Brain microvascular endothelial cell (primary cell): ENCODE data around the gene AACS.

ENCODE experiments used
- DNase-seq: peaks from one replicate; pipeline ENCODE4 v3.0.0-alpha.2; 2020
- H3K27ac ChIP-seq: fragments of 250-450 bp; sonication (Bioruptor Pico); 2 replicates; pipeline ENCODE4 v1.5.1; 2020; ENCODE audit warnings: mild to moderate bottlenecking, moderate library complexity
- H3K27me3 ChIP-seq: fragments of 250-450 bp; sonication (Bioruptor Pico); replicated peaks from 2 replicates; pipeline ENCODE4 v1.5.1; 2020; ENCODE audit warnings: mild to moderate bottlenecking
- H3K36me3 ChIP-seq: fragments of 250-450 bp; sonication (Bioruptor Pico); replicated peaks from 2 replicates; pipeline ENCODE4 v1.5.1; 2020; ENCODE audit warnings: mild to moderate bottlenecking
- H3K4me3 ChIP-seq: 2 replicates; pipeline ENCODE4 v1.5.1; 2011; ENCODE audit warnings: low read depth, mild to moderate bottlenecking, control low read depth, low read length, moderate library complexity
- in situ Hi-C: cut with HindIII; loops from 2 replicates; pipeline ENCODE4 v1.10.0; 2017; ENCODE audit warnings: low sequenced_read_pairs, low pct_ligation_motif_present
- TF ChIP-seq, protein P1 (sequence below): IDR thresholded peaks from 2 replicates; pipeline ENCODE4 v1.5.1; 2011; ENCODE audit warnings: low read depth, mild to moderate bottlenecking, moderate library complexity, low read length, control low read depth, inconsistent platforms; ENCODE audit errors: missing control alignments

The AACS gene

DNA sequence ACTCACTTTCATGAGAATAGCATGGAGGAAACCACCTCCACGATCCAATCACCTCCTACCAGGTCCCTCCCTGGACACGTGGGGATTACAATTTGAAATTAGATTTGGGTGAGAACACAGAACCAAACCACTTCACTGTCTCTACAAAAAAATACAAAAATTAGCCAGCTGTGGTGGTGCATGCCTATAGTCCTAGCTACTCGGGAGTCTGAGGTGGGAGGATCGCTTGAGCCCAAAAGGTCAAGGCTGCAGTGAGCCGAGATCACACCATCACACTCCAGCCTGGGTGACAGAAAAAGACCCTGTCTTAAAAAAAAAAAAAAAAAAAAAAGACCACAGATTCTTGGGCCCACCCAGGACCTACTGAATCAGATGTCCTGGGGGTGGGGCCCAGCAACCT lies 43.5 kb upstream of the AACS start:
- TF ChIP-seq, protein P1, sequence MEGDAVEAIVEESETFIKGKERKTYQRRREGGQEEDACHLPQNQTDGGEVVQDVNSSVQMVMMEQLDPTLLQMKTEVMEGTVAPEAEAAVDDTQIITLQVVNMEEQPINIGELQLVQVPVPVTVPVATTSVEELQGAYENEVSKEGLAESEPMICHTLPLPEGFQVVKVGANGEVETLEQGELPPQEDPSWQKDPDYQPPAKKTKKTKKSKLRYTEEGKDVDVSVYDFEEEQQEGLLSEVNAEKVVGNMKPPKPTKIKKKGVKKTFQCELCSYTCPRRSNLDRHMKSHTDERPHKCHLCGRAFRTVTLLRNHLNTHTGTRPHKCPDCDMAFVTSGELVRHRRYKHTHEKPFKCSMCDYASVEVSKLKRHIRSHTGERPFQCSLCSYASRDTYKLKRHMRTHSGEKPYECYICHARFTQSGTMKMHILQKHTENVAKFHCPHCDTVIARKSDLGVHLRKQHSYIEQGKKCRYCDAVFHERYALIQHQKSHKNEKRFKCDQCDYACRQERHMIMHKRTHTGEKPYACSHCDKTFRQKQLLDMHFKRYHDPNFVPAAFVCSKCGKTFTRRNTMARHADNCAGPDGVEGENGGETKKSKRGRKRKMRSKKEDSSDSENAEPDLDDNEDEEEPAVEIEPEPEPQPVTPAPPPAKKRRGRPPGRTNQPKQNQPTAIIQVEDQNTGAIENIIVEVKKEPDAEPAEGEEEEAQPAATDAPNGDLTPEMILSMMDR: no peak
- Histone ChIP-seq H3K27ac (no peak overlapping the region), H3K36me3 (no peaks in the 10 kb centered on the region), H3K27me3 (no peaks in the 10 kb centered on the region), H3K4me3 (no peak overlapping the region)
- in situ Hi-C loops: no loop called here
- no peak for DNase-seq

DNA sequence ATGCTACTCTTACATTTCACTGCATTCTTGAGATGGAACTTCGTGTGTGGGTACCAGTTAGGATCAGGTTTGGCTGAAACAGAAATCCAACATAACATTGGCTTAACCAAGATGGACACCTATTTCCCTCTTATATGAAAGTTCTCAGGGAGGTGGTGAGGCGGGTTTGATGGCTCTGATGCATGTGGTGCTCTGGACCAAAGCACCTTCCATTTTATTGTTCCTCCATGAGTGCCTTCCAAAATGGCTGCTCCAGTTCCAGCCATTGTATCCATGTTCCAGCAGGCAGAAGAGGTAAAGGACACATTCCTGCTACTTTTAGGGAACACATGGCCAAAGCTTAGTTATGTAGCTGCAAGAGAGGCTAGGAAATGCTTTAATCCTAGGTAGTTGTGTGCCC lies 42.2 kb upstream of the AACS start:
- TF ChIP-seq, protein P1: no peak
- in situ Hi-C loops: no loop called here
- Histone ChIP-seq H3K4me3 (no peak overlapping the region), H3K27me3 (no peaks in the 10 kb centered on the region), H3K36me3 (no peaks in the 10 kb centered on the region), H3K27ac (no peak overlapping the region)
- no peak for DNase-seq

DNA sequence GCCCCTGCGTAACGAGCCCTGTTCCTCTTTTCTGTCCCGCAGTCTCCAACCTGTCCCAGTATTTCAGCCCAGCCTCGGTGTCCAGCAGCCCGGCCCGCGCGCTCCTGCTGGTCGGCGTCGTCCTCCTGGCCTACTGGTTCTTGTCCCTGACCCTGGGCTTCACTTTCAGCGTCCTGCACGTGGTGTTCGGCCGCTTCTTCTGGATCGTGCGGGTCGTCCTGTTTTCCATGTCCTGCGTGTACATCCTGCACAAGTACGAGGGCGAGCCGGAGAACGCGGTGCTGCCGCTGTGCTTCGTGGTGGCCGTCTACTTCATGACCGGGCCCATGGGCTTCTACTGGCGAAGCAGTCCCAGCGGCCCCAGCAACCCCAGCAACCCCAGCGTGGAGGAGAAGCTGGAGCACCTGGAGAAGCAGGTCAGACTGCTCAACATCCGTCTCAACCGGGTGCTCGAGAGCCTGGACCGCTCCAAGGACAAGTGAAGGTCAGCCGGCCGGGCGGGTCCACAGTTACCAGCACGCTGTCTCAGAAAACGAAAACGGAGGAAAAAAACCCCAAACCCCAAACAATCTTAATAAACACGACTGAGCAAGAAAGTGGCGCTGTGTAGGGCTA lies 40.2 kb upstream of the AACS start:
- in situ Hi-C loops: no loop called here

DNA sequence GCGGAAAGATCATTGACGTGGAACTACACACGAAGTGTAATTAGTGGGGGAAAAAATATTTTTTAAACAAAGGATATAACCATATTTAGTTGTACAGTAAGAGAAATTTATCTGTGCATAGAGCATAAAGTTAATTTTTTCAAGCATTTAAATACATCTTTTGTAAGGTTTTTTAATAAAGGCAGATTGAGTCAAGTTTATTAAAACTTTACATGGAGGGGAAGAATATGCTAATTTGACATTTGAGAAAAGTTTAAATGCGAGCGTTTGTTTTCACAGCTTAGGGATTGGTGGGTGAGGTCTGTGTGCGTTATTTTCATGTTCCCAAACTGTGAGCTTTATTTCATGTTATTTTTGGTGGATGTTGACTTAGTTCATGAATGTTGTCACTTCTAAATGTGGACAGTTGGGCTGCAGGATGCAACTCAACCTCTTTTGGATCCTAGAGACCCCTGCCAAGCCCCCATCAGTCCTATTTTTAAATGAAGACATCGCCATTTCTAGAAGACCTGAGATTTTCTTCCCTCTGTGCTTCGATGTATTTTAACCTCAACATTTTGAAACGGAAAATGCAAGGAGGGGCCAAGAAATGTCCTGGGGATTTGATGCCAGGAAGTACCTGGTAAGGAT lies 39.5 kb upstream of the AACS start:
- no peaks in the 10 kb centered on the region for H3K27me3 ChIP-seq
- in situ Hi-C loops: no loop called here
- TF ChIP-seq, protein P1: no peak
- H3K4me3 ChIP-seq: no peak overlapping the region
- H3K27ac ChIP-seq: no peak overlapping the region
- no peaks in the 10 kb centered on the region for H3K36me3 ChIP-seq
- DNase-seq: no peak

More for the DNA sequence above, 40.2 kb upstream of the AACS start:
- Histone ChIP-seq H3K4me3 (no peak overlapping the region), H3K27me3 (no peaks in the 10 kb centered on the region), H3K27ac (no peak overlapping the region), H3K36me3 (no peaks in the 10 kb centered on the region)
- TF ChIP-seq, protein P1: no peak
- no peak for DNase-seq

DNA sequence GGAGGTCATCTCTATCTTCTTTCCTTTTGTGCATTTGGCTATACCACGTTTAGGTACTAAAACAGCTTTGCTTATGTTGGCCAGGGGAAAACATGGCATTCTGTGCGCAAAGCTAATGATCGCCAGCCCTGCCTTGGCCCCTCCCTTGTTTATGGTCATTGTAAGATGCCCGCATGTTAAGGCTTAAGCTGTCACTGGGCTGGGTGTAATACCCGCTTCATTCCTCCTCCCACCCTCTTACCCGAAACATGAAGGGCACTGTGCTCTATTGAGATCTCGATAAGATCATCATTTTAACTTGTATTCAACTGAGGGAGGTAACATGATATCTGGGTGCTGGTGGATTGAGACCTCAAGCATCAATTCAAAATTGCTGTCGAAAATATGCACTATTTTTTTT lies 37.1 kb upstream of the AACS start:
- no peaks in the 10 kb centered on the region for H3K36me3 ChIP-seq
- H3K27ac ChIP-seq: no peak overlapping the region
- H3K27me3 ChIP-seq: no peaks in the 10 kb centered on the region
- TF ChIP-seq, protein P1: no peak
- in situ Hi-C loops: no loop called here
- H3K4me3 ChIP-seq: no peak overlapping the region
- DNase-seq: no peak
